Measurements from ENCODE around the gene DDX21. TPM values are rescaled to one million over a fixed set of nuclear protein-coding genes. Genes with fewer than 3 reads are reported as not detected.

DDX21 gene
- total and polyA plus RNA-seq, 9 of the 15 experiments (the other 6 are each of a cell fraction or from before 2014, with no cell fraction given), result 143 to 365 (median 281) TPM

- no peak for TF ChIP-seq ZFP1 (CRISPR knock-in tag; IDR thresholded peaks at IDR 0.05)
- peak; percentile 49 for TF ChIP-seq KLF13 (tag; IDR thresholded peaks at IDR 0.05; ENCODE audit: borderline replicate concordance, low read depth)
- 0 out of 2 replicates have a peak, but pooled peaks have one; percentile 27 for TF ChIP-seq MECOM (CRISPR knock-in tag; IDR thresholded peaks at IDR 0.05)
- no peak for TF ChIP-seq MLX (CRISPR knock-in tag; conservative IDR thresholded peaks at IDR 0.05)
- no peak for TF ChIP-seq CBX5 (IDR thresholded peaks at IDR 0.05; ENCODE audit: borderline replicate concordance, low read depth)
- TF ChIP-seq RBBP5 (IDR thresholded peaks at IDR 0.05; ENCODE audit: borderline replicate concordance, insufficient read depth, low read length, poor library complexity, severe bottlenecking), result peak; percentile 93
- peak; percentile 78; the same call in 1 of the 2 replicates for TF ChIP-seq POLR2AphosphoS5 (IDR thresholded peaks at IDR 0.05; ENCODE audit: control insufficient read depth, insufficient read depth, low read depth, low read length)
- no peak; the same call in 1 of the 2 replicates for TF ChIP-seq NFE2 (IDR thresholded peaks at IDR 0.05; ENCODE audit: low read depth)
- peak; percentile 65 for TF ChIP-seq HCFC1 (IDR thresholded peaks at IDR 0.05; ENCODE audit: low read depth, low read length)
- peak; percentile 68 for TF ChIP-seq FIP1L1 (IDR thresholded peaks at IDR 0.05; ENCODE audit: low read depth, low read length, poor library complexity, severe bottlenecking)
- peak; percentile 85 for TF ChIP-seq ZBTB17 (CRISPR knock-in tag; IDR thresholded peaks at IDR 0.05)
- TF ChIP-seq GATAD2A (IDR thresholded peaks at IDR 0.05), result peak; percentile 89; the same call in 1 of the 2 replicates
- TF ChIP-seq SMAD1 (IDR thresholded peaks at IDR 0.05; ENCODE audit: low read depth, low read length, partially characterized antibody), result no peak
- TF ChIP-seq SOX6 (IDR thresholded peaks at IDR 0.05), result peak; percentile 89
- TF ChIP-seq RBM15 (IDR thresholded peaks at IDR 0.05; ENCODE audit: insufficient read depth, low read length), result no peak
- peak; percentile 75 for TF ChIP-seq CHAMP1 (IDR thresholded peaks at IDR 0.05)
- TF ChIP-seq BCLAF1 (IDR thresholded peaks at IDR 0.05; ENCODE audit: borderline replicate concordance in 1 of 2, control insufficient read depth in 1 of 2, low read depth in 2 of 2, low read length in 1 of 2), result no peak
- peak; percentile 31 for TF ChIP-seq SETDB1 (IDR thresholded peaks at IDR 0.05; ENCODE audit: low read length)
- TF ChIP-seq STAG1 (CRISPR knock-in tag; IDR thresholded peaks at IDR 0.05; ENCODE audit: borderline replicate concordance), result no peak; the same call in 1 of the 2 replicates
- peak; percentile 58 for TF ChIP-seq CHD1 (IDR thresholded peaks at IDR 0.05; ENCODE audit: low read length)
Measured at GRCh38 chr10:68988530-68989316, 32.8 kb downstream of the DDX21 start, which contains the start of gene KIFBP (continued).

Data from K562 (cell line).